ENCODE results near the gene SASS6.
A peak's percentile ranks its signal among the peaks of the same experiment; 100 is the strongest.
"Not testable (repeated sequence)": the region's sequence is repeated elsewhere in the genome, so short reads cannot be mapped to it uniquely, and the experiment has no call there.

The SASS6 gene

GRCh38 chr1:100047235-100047708 lies 85.5 kb downstream of the SASS6 start:
- DNase-seq (ENCODE audit: low read depth) = not testable (repeated sequence)

DNA sequence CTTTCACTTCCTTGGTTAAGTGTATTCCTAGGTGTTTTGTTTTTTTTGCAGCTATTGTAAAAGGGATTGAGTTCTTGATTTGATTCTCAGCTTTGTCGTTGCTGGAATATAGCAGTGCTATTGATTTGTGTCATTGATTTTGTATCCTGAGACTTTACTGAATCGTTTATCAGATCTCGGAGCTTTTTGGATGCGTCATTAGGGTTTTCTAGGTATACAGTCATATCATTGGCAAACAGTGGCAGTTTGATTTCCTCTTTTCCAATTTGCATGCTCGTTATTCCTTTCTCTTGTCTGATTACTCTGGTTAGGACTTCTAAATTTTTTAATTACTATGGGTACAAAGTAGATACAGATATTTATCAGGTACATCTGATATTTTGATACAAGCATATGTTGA lies 87.5 kb downstream of the SASS6 start:
- no peak for DNase-seq (ENCODE audit: low read depth)

- DNase-seq (ENCODE audit: low read depth) = no peak
Observed at GRCh38 chr1:100039591-100039990, 93.1 kb downstream of the SASS6 start.

- DNase-seq (ENCODE audit: low read depth) = peak; percentile 57
Observed at GRCh38 chr1:100038660-100039287, 94.0 kb downstream of the SASS6 start.

DNA sequence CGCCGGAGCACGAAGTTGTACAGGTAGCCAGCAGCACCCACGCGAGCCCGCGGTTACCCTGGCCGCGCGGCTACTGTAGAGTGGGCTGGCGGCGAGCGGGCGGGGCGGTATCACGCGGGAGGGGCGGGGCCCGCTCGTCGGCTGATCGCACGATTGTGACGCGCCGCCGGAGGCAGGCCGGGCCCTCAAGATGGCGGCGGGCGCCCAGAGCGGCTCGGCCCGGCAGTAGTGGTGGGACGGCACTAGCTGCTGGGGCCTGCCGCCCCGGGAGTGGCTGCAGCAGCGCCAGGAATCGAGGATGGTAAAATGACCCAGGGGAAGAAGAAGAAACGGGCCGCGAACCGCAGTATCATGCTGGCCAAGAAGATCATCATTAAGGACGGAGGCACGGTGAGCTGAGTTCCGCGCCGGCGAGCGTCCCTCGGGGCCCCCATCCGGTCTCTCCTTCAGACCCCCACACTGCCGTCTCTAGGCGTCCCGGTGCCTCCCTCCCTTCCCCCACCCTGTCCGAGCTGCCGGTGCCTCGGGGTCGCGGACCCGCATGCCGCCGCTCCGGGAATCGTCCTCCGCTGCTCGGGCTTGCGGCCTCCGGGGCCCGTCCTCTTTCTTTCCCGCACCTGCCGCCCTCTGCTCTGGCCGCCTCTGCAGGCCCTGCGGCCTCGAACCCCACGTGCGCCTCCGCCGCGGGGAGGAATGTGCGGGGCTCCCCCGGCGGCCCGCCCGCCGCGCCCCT lies 94.6 kb downstream of the SASS6 start:
- DNase-seq (ENCODE audit: low read depth) = peak; percentile 72

GRCh38 chr1:100037656-100037926 lies 95.1 kb downstream of the SASS6 start:
- DNase-seq (ENCODE audit: low read depth) = no peak

DNA sequence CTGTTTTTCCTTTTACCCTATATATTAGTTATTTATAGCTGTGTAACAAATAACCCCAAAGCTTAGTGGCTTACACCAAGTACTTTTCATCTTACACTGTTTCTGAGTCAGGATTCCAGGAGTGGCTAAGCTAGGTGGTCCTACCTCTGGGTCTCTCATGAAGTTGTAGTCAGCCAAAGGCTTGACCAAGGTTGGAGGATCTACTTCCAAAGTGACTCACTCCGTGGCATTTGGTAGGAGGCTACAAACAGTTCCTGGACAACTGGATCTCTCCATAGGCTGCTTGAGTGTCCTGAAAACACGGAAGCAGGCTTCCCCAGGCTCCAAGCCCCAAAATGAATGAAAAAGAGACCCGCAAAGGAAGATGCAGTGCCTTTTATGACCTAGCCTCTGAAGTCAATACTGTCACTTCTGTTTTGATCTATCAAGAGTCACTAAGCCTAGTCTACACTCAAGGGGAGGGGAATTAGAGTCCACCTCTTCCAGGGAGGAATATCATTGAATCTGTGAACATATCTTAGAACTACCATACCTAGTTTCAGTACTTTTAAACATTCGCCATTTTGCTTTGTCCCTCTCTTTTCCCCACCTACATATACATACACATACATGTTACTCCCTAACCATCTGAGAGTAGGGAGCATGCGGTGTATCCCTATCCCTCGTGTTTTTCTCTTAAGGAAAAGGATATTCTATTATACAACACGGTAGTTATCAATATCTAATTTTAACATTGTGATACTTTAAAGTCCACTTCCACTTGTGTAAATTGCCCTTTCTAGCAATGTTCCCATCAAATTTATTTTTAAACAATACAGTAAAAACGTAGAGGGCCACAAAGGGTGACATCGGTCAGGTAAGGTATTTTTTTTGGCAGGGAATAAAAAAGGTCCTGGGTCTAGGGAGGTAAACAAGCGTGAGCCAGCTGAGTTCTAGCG lies 95.7 kb downstream of the SASS6 start:
- DNase-seq (ENCODE audit: low read depth) = no peak

DNA sequence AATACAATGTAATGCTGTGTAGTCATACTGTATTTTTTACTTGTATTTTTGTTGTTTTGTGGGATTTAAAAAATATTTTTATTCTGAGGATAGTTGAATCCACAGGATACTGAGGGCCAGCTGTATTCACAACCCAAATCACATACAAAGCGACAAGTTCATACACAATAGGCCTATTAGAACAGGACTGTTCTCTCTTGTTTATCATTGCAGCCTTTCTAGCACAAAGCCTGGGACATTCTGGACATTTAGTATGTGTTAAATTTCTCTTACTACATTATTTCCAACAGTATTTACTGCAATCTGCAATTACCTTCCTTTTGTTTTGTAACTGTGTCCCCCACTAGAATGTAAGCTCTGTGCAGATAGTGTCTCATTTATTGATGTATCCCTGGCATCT lies 97.5 kb downstream of the SASS6 start:
- no peak for DNase-seq (ENCODE audit: low read depth)

- DNase-seq (ENCODE audit: low read depth) = no peak
Observed at GRCh38 chr1:100034470-100034869, 98.3 kb downstream of the SASS6 start.
